KOPT-K1 (cell line): ENCODE results near the gene EIF5B.

Experiments
- H3K27ac ChIP-seq: fragments of 200-600 bp; sonication (generic); 2 replicates; pipeline ENCODE4 v1.5.1; 2016; ENCODE audit warnings: antibody characterized with exemption, mild to moderate bottlenecking, low read depth, low read length; ENCODE audit not compliant: poor library complexity, severe bottlenecking
- H3K36me3 ChIP-seq: fragments of 200-600 bp; sonication (generic); 2 replicates; pipeline ENCODE4 v1.5.1; 2017; ENCODE audit warnings: antibody characterized with exemption, mild to moderate bottlenecking, low read length, moderate library complexity; ENCODE audit not compliant: insufficient read depth
- H3K9me3 ChIP-seq: fragments of 200-600 bp; sonication (generic); 2 replicates; pipeline ENCODE4 v1.5.1; 2017; ENCODE audit warnings: antibody characterized with exemption, low read length, mild to moderate bottlenecking; ENCODE audit not compliant: insufficient read depth, poor library complexity, severe bottlenecking

EIF5B gene

DNA sequence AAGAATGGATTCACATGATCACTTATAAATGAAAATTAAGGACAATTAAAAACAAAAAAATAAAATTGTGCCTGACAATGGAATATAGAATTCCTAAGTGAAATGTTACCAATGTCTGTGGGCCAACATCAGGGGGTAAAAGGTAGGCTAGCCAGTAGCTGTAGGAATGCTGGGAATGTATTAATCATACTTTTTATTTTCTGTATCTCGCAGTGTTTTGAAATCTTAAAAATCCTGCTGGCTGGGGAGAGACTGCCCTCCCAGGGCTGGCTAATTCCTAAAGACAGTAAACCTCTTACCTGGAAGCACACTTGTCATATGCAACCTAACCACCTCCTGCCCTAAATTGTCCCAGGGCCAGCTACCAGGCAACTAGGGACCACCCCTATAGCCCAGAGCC lies 82.8 kb downstream of the EIF5B start:
- H3K9me3 ChIP-seq = no peaks in the 10 kb centered on the region
- peaks cover 95% of the 10 kb centered on the region for H3K36me3 ChIP-seq
- no peak overlapping the region for H3K27ac ChIP-seq

DNA sequence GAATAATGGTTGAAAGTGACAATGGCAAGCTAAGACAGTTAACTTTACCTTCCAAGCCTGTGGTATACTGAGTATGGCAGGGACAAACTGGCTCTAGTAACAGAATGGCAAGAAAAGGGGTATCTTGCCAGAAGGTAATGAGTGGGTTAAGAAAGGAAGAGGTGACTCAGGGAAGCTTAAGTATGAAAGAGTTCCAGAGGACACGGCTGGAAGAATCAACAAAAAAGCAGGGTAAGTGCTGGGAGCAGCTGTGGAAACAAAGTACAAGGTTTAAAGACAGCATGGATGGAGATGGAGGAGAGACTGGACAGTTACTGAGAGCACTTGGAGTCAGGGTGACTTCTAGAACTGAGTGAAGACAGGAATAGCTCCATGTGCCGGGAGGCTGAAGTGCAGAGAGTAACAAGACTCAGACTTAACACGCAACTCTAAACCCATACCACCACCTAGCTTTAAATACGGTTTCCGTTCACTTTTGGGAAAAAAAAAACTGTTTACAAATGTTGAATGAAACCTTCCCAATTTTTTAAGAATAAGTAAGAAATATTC lies 83.6 kb downstream of the EIF5B start:
- H3K9me3 ChIP-seq = no peaks in the 10 kb centered on the region
- H3K27ac ChIP-seq = no peak overlapping the region
- H3K36me3 ChIP-seq = peaks cover 94% of the 10 kb centered on the region

DNA sequence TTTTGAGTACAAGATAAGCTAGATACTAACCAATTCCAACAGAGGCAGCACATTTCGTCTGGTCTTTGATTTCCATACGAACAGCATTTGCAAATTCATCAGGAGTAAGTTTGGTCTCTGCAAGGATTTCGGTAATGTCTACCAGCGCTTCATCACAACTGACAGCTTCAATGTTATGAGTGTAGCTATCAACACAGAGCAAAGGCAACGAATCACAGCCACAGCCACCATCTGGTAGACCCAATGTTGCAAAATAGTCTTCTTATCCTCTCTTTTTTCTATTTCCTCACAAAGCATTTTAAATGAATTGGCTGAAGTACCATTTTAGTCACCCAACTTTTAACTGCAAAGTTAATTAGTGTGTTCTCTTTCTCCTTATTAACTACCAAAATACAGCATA lies 84.3 kb downstream of the EIF5B start:
- no peaks in the 10 kb centered on the region for H3K9me3 ChIP-seq
- H3K27ac ChIP-seq = no peak overlapping the region
- H3K36me3 ChIP-seq = peaks cover 94% of the 10 kb centered on the region

DNA sequence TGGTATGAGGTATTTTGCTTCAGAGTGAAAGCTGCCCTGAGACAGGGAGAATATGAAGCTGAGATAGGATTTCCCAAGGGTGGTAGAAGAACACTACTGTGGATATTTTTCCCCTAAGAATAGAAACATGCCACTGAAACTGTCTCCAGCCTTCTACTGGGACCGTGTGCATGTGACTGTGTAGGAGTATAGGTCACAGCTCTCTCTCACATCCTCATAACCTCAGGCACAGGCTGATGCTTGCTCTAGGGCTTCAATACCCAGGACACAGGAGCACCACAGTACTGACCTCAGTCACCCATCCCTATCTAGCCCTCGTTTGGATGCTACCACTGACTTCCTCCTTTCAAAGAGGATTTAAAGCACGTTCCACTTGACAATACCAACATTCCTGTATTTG lies 85.4 kb downstream of the EIF5B start:
- Histone ChIP-seq H3K27ac (no peak overlapping the region), H3K9me3 (no peaks in the 10 kb centered on the region), H3K36me3 (peaks cover 94% of the 10 kb centered on the region)

DNA sequence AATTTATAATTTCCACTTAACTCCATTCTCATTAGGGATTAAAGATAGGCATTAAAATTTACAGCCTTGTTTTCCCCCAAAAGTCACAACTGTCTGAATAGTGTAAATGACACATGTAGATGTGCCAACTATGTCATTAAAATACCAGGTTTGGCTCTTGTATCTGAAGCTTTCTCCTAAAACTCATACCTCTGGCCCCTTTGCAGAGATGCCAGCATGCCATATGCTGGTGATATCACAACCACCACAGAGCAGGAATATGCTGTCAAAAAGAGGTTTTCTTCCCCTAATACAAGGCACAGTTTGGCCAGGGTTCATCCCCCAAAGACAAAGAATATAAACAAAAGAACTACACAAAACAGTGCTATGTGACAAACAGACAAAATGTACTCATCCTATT lies 87.2 kb downstream of the EIF5B start:
- Histone ChIP-seq H3K9me3 (no peaks in the 10 kb centered on the region), H3K27ac (no peak overlapping the region), H3K36me3 (peaks cover 95% of the 10 kb centered on the region)

DNA sequence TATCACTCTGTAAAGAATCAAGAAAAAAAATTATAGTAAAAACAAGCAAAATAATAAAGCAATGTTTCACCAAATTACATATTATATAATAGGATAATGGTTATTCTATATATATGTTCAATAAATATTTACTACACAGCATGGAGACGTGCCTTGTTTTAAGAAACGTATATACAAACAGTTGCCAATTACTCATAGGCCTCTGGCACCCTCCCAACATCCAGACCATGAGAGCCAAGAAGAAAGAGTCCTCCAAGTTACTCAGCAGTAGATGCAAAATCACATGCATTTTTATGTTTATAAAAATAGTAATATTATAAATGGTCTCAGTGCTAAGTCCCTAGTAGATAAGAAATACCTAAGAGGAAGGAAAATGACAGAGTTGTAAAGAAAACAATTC lies 87.8 kb downstream of the EIF5B start:
- H3K36me3 ChIP-seq = peaks cover 93% of the 10 kb centered on the region
- no peak overlapping the region for H3K27ac ChIP-seq
- H3K9me3 ChIP-seq = no peaks in the 10 kb centered on the region

DNA sequence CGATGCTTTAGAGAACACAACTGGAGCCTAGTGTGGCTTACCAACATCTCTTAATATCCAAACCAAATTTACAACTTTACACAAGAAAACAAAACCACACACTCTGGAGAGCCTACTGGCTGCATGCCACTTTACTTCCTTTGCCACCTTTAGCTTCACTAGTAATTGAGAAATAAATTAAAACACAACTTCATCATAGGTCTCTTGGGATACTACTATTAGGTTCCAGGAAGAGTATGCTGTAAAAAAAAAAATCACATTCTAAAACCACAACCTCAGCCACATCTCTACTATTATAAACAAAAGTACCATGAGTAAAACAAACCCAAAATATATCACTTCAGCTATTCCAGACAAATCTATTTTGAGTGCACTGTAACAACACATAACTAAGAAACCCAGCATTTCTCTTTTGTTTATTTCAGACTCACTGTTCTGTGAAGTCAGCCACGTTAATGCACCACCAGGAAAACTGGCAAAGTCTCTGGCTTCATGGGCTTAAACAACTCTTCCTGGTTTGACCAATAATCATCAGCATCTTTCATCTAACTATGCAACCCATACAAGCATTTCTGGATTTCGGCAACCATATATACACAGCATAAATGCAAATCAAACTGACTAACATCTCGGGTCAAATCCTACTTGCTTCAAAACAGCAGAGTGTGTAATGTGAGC lies 93.6 kb downstream of the EIF5B start:
- Histone ChIP-seq H3K9me3 (no peaks in the 10 kb centered on the region), H3K36me3 (peaks cover 90% of the 10 kb centered on the region), H3K27ac (no peak overlapping the region)

DNA sequence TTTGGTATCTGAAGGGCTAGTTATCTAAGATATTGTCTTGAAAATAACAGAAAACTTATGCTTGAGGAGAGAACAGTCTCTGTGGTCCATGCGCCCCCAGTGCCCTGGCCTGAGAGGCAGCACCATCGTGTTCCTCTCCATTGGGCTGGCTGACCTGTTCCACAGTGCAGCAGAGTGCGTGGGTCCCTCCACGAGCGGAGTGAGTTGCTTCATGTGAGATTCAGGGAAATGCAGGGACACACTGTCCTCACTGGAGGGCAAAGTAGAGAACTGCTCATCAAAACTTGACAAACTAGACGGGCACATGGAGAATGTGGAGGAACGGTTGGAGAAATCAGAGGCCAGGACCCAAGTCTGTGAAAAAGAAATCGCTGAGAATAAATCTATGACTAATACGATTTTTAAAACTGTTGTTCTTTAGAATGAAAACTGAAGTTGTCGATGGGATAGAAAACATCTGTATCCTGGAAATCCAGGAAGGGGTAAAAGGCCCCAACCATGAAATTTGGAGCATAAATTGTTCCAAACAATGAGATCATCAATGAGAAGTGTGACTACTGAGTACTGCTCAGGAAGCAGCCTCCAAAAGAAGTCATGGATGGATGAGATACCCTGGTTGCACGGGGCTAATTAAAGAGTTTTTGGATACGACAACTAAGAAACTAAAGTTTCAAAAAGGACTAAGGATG lies 94.5 kb downstream of the EIF5B start:
- Histone ChIP-seq H3K36me3 (peaks cover 87% of the 10 kb centered on the region), H3K27ac (no peak overlapping the region), H3K9me3 (no peaks in the 10 kb centered on the region)

DNA sequence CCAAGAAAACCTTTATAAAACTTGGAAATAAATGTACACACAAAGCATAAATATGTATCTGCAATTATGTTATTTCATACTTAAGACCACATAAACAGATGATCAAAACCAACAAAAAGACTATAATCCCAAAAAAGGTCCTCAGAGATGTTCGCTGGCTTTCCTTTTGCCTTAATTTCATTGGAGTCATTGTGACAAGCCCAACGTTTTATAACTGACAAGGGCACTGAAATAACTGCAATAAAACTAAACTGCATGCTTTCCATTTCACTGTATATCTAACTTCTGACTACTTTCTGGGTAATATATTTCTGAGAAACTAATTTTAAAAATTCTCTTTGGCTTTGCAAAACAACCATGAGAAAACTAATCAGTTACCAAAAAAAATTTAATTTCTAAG lies 96.2 kb downstream of the EIF5B start:
- H3K9me3 ChIP-seq = no peaks in the 10 kb centered on the region
- peaks cover 87% of the 10 kb centered on the region for H3K36me3 ChIP-seq
- no peak overlapping the region for H3K27ac ChIP-seq

DNA sequence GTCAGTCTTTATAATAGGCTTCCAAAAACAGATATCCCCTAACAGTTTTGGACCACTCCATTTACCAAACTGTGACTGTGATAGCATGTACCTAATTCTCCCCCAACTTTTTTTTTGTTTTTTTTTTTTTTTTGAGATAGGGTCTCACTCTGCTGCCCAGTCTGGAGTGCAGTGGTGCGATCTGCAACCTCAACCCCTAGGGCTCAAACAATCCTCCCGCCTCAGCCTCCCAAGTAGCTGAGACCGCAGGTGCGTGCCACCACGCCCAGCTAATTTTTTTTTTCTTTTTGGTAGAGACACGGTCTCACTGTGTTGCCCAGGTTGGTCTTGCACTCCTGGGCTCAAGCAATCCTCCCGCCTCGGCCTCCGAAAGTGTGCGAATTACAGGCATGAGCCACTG lies 99.7 kb downstream of the EIF5B start:
- peaks cover 84% of the 10 kb centered on the region for H3K36me3 ChIP-seq
- no peak overlapping the region for H3K27ac ChIP-seq
- H3K9me3 ChIP-seq = no peaks in the 10 kb centered on the region

DNA sequence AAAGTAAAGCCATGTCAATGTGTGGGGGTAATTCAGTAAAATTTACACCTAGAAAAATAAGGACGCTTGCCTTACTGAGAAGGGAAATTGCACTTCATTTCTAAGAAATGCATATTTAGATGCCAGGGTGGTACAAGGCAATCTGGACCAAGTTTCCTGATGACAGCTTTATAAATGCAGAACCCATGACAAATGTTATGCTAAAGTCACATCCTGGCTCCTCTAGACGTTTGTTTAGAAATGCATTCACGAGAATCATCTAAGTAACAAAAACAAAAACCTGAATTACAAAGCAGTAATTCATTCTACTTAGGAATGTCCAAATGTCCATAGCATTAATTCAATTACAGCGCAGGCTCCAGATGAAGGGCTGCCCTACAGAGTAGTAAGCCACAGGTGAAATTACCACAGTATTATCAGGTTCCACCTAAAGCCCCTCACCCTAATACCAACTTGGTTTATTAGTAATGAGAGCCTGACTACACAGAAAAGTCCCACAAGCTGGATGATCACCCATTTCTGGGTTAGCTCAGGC lies 102.8 kb downstream of the EIF5B start:
- Histone ChIP-seq H3K9me3 (no peaks in the 10 kb centered on the region), H3K27ac (no peak overlapping the region), H3K36me3 (peaks cover 65% of the 10 kb centered on the region)

DNA sequence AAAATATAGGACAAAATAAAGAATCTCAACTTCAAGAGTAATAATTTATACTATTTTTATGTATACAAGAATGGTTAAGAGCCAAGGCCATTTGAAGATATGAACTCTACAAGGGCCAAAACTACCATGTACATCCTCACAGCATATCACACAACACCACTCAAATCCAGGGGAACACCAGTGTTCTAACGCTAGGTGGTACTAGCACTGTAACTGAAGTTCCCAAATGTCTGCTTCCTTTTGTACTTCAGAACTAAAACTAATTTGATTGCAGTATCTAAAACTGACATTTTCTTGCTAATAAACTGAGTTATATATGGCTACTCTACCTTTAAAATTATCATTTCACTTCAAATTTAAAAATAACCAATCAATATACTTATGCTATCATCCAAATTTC lies 105.6 kb downstream of the EIF5B start:
- peaks cover 66% of the 10 kb centered on the region for H3K36me3 ChIP-seq
- no peaks in the 10 kb centered on the region for H3K9me3 ChIP-seq
- H3K27ac ChIP-seq = no peak overlapping the region

DNA sequence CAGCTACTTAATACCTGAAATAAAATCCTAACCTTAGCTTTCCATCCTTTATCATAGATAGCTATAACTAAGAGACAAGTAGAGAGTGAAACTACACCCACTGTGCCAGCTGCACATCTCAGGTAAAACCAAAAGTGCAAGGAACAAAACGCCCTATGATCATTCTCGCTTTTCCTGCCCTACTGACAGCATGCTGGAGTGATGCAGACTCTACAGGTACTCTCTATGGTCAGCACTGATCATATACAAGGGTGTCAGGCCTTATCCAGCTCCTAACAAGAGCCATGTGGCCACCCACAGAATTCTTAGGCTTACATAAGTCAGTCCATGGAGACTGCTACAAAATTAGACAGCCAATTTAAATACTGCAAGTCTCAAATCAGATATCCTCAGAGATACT lies 107.0 kb downstream of the EIF5B start:
- Histone ChIP-seq H3K36me3 (peaks cover 66% of the 10 kb centered on the region), H3K9me3 (no peaks in the 10 kb centered on the region)

DNA sequence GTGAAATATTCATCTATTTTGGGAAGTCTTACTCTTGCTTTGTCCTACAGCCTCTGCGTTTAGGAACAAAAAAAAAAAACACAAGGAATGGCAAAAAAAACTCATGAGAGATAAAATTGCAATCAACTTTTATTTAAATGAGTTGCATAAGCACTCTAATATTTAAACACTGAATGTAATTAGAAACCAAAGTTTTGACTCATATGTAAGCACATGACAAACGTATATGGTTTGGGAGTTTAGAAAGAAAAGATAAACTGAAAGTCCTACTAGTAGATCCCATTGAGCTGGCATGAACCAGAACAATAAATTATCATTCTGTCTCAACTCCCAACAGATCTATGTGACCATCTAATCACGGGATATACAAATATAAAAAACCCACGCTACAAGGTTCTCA lies 107.9 kb downstream of the EIF5B start:
- Histone ChIP-seq H3K27ac (no peak overlapping the region), H3K36me3 (peaks cover 64% of the 10 kb centered on the region), H3K9me3 (no peaks in the 10 kb centered on the region)

More for the DNA sequence above, 107.0 kb downstream of the EIF5B start:
- no peak overlapping the region for H3K27ac ChIP-seq

DNA sequence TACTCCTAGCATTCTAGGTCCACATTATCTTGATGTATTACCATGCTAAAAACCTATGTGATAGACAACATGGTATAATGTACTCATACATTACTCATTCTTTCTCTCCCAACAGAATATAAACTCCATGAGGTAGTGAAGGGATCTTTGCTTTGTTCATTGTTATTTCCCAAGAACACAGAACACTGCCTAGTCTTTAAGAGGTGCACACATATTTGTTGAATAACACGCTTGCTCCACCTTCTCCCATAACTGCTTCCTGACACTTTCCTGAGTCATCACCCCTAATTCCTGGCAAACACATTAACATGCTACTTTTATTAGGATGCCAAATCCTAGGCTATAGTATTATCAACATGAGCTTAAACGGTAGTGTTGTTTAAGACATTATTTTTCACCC lies 111.4 kb downstream of the EIF5B start:
- H3K9me3 ChIP-seq = no peaks in the 10 kb centered on the region
- peaks cover 71% of the 10 kb centered on the region for H3K36me3 ChIP-seq
- no peak overlapping the region for H3K27ac ChIP-seq

DNA sequence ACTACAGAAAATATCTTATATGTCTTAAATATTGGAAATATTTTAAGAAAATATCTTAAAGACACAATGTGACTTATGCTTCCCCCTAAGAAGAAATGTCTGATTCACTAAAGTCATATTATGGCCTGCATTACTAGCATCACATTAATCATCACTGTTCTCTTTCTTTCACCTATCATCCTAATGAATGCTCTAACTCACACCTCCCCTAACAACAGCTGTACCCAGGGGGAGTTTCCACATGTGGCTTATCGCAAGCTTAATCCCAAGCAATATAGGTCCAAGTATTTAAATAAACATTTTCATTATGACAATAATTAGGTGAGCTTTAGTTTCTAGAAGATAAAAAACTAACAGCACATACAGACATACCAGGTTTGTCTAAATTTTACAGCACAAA lies 113.0 kb downstream of the EIF5B start:
- H3K9me3 ChIP-seq = no peaks in the 10 kb centered on the region
- H3K36me3 ChIP-seq = peaks cover 86% of the 10 kb centered on the region
- H3K27ac ChIP-seq = no peak overlapping the region
